GM23338 (cell line): ENCODE measurements around the gene RRM1.
"Not testable (repeated sequence)": the region's sequence is repeated elsewhere in the genome, so short reads cannot be mapped to it uniquely, and the experiment has no call there.

Source experiments
- CREB1 ChIP-seq: fragments of 250-450 bp; sonication (Bioruptor Pico); IDR thresholded peaks from 2 replicates; pipeline ENCODE4 v1.5.0; 2020; ENCODE audit warnings: low read depth, mild to moderate bottlenecking, moderate library complexity
- EZH2 ChIP-seq: fragments of 200-600 bp; sonication (generic); IDR thresholded peaks from one replicate; pipeline ENCODE4 v1.8.0; 2017; ENCODE audit warnings: antibody characterized with exemption, mild to moderate bottlenecking, low read depth; ENCODE audit not compliant: unreplicated experiment
- EZH2phosphoT487 ChIP-seq: fragments of 200-600 bp; sonication (generic); IDR thresholded peaks from one replicate; pipeline ENCODE4 v1.8.1; 2018; ENCODE audit warnings: antibody characterized with exemption; ENCODE audit not compliant: unreplicated experiment
- JUNB ChIP-seq: IDR thresholded peaks from one replicate; pipeline ENCODE4 v1.6.1; 2016; ENCODE audit warnings: antibody characterized with exemption; ENCODE audit not compliant: unreplicated experiment
- NANOG ChIP-seq: IDR thresholded peaks from 2 replicates; pipeline ENCODE4 v1.6.1; 2016; ENCODE audit warnings: antibody characterized with exemption, borderline replicate concordance
- POLR2AphosphoS5 ChIP-seq: IDR thresholded peaks from 2 replicates; pipeline ENCODE4 v1.6.1; 2016; ENCODE audit warnings: antibody characterized with exemption, low read depth
- STAT1 ChIP-seq: IDR thresholded peaks from one replicate; pipeline ENCODE4 v1.6.1; 2016; ENCODE audit warnings: antibody characterized with exemption; ENCODE audit not compliant: unreplicated experiment
- ZNF114 ChIP-seq: fragments of 250-450 bp; sonication (Bioruptor Pico); IDR thresholded peaks from 2 replicates; pipeline ENCODE4 v1.5.0; 2020; ENCODE audit warnings: mild to moderate bottlenecking, moderate library complexity
- TF ChIP-seq, protein P1 (sequence below), 2 experiments: fragments of 200-600 bp in 1 of 2; sonication (generic) in 1 of 2; conservative IDR thresholded peaks; 2 replicates each; pipeline versions ENCODE4 v1.5.1 to v1.6.1; 2016 to 2017; ENCODE audit warnings: antibody characterized with exemption in 2 of 2, low read depth in 2 of 2, mild to moderate bottlenecking in 2 of 2, moderate library complexity in 1 of 2
- TF ChIP-seq, protein P2 (sequence below): IDR thresholded peaks from one replicate; pipeline ENCODE4 v1.6.1; 2018; ENCODE audit warnings: antibody characterized with exemption; ENCODE audit not compliant: unreplicated experiment
- TF ChIP-seq, protein P3 (sequence below): fragments of 250-450 bp; sonication (Bioruptor Pico); IDR thresholded peaks from 2 replicates; pipeline ENCODE4 v1.5.0; 2020; ENCODE audit warnings: mild to moderate bottlenecking, moderate library complexity

DNA sequence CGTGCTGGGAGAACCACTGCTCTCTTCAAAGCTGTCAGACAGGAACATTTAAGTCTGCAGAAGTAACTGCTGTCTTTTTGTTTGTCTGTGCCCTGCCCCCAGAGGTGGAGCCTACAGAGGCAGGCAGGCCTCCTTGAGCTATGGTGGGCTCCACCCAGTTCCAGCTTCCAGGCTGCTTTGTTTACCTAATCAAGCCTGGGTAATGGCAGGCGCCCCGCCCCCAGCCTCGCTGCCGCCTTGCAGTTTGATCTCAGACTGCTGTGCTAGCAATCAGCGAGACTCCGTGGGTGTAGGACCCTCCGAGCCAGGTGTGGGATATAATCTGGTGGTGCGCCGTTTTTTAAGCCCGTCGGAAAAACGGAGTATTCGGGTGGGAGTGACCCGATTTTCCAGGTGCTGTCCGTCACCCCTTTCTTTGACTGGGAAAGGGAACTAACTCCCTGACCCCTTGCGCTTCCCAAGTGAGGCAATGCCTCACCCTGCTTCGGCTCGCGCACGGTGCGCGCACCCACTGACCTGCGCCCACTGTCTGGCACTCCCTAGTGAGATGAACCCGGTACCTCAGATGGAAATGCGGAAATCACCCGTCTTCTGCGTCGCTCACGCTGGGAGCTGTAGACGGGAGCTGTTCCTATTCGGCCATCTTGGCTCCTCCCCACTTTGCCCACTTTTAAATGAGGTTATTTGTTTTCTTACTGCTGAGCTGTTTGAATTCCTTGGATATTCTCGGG, 81.2 kb downstream of the RRM1 start:
- TF ChIP-seq, protein P1, sequence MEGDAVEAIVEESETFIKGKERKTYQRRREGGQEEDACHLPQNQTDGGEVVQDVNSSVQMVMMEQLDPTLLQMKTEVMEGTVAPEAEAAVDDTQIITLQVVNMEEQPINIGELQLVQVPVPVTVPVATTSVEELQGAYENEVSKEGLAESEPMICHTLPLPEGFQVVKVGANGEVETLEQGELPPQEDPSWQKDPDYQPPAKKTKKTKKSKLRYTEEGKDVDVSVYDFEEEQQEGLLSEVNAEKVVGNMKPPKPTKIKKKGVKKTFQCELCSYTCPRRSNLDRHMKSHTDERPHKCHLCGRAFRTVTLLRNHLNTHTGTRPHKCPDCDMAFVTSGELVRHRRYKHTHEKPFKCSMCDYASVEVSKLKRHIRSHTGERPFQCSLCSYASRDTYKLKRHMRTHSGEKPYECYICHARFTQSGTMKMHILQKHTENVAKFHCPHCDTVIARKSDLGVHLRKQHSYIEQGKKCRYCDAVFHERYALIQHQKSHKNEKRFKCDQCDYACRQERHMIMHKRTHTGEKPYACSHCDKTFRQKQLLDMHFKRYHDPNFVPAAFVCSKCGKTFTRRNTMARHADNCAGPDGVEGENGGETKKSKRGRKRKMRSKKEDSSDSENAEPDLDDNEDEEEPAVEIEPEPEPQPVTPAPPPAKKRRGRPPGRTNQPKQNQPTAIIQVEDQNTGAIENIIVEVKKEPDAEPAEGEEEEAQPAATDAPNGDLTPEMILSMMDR (conservative IDR thresholded peaks at IDR 0.05; ENCODE audit: low read depth in 2 of 2) = not testable (repeated sequence)
- TF ChIP-seq POLR2AphosphoS5; EZH2; NANOG; STAT1; JUNB; CREB1; EZH2phosphoT487; ZNF114 (CRISPR knock-in tag): not testable (repeated sequence)
- TF ChIP-seq, protein P2, sequence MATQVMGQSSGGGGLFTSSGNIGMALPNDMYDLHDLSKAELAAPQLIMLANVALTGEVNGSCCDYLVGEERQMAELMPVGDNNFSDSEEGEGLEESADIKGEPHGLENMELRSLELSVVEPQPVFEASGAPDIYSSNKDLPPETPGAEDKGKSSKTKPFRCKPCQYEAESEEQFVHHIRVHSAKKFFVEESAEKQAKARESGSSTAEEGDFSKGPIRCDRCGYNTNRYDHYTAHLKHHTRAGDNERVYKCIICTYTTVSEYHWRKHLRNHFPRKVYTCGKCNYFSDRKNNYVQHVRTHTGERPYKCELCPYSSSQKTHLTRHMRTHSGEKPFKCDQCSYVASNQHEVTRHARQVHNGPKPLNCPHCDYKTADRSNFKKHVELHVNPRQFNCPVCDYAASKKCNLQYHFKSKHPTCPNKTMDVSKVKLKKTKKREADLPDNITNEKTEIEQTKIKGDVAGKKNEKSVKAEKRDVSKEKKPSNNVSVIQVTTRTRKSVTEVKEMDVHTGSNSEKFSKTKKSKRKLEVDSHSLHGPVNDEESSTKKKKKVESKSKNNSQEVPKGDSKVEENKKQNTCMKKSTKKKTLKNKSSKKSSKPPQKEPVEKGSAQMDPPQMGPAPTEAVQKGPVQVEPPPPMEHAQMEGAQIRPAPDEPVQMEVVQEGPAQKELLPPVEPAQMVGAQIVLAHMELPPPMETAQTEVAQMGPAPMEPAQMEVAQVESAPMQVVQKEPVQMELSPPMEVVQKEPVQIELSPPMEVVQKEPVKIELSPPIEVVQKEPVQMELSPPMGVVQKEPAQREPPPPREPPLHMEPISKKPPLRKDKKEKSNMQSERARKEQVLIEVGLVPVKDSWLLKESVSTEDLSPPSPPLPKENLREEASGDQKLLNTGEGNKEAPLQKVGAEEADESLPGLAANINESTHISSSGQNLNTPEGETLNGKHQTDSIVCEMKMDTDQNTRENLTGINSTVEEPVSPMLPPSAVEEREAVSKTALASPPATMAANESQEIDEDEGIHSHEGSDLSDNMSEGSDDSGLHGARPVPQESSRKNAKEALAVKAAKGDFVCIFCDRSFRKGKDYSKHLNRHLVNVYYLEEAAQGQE = not testable (repeated sequence)
- TF ChIP-seq, protein P3, sequence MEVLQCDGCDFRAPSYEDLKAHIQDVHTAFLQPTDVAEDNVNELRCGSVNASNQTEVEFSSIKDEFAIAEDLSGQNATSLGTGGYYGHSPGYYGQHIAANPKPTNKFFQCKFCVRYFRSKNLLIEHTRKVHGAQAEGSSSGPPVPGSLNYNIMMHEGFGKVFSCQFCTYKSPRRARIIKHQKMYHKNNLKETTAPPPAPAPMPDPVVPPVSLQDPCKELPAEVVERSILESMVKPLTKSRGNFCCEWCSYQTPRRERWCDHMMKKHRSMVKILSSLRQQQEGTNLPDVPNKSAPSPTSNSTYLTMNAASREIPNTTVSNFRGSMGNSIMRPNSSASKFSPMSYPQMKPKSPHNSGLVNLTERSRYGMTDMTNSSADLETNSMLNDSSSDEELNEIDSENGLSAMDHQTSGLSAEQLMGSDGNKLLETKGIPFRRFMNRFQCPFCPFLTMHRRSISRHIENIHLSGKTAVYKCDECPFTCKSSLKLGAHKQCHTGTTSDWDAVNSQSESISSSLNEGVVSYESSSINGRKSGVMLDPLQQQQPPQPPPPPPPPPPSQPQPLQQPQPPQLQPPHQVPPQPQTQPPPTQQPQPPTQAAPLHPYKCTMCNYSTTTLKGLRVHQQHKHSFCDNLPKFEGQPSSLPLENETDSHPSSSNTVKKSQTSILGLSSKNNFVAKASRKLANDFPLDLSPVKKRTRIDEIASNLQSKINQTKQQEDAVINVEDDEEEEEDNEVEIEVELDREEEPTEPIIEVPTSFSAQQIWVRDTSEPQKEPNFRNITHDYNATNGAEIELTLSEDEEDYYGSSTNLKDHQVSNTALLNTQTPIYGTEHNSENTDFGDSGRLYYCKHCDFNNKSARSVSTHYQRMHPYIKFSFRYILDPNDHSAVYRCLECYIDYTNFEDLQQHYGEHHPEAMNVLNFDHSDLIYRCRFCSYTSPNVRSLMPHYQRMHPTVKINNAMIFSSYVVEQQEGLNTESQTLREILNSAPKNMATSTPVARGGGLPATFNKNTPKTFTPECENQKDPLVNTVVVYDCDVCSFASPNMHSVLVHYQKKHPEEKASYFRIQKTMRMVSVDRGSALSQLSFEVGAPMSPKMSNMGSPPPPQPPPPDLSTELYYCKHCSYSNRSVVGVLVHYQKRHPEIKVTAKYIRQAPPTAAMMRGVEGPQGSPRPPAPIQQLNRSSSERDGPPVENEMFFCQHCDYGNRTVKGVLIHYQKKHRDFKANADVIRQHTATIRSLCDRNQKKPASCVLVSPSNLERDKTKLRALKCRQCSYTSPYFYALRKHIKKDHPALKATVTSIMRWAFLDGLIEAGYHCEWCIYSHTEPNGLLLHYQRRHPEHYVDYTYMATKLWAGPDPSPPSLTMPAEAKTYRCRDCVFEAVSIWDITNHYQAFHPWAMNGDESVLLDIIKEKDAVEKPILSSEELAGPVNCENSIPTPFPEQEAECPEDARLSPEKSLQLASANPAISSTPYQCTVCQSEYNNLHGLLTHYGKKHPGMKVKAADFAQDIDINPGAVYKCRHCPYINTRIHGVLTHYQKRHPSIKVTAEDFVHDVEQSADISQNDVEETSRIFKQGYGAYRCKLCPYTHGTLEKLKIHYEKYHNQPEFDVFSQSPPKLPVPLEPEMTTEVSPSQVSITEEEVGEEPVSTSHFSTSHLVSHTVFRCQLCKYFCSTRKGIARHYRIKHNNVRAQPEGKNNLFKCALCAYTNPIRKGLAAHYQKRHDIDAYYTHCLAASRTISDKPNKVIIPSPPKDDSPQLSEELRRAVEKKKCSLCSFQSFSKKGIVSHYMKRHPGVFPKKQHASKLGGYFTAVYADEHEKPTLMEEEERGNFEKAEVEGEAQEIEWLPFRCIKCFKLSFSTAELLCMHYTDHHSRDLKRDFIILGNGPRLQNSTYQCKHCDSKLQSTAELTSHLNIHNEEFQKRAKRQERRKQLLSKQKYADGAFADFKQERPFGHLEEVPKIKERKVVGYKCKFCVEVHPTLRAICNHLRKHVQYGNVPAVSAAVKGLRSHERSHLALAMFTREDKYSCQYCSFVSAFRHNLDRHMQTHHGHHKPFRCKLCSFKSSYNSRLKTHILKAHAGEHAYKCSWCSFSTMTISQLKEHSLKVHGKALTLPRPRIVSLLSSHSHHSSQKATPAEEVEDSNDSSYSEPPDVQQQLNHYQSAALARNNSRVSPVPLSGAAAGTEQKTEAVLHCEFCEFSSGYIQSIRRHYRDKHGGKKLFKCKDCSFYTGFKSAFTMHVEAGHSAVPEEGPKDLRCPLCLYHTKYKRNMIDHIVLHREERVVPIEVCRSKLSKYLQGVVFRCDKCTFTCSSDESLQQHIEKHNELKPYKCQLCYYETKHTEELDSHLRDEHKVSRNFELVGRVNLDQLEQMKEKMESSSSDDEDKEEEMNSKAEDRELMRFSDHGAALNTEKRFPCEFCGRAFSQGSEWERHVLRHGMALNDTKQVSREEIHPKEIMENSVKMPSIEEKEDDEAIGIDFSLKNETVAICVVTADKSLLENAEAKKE (CRISPR knock-in tag) = not testable (repeated sequence)
